Measurements from ENCODE around the gene MPRIP.
A peak's percentile ranks its signal among the peaks of the same experiment; 100 is the strongest.

The MPRIP gene

GRCh38 chr17:17114592-17115225 lies 72.5 kb downstream of the MPRIP start:
- no peak for DNase-seq

DNA sequence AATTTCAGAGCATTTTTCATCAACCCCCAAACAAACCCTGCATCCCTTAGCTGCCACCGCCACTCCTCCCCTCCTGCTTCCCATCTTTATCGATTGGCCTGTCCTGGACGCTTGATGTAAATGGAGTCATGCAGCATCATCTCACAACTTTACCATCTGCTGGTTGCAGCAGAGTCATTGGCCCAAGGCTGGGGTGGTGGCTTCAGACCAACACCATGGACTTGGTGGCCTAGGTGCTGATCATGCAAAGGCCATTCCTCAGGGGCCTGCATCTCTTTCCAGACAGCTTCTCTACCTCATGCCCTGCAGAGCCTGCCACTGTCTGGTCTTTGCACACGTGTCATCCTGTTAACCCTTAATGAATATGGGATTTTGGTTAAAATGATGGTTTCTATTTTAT lies 73.4 kb downstream of the MPRIP start:
- DNase-seq = no peak

DNA sequence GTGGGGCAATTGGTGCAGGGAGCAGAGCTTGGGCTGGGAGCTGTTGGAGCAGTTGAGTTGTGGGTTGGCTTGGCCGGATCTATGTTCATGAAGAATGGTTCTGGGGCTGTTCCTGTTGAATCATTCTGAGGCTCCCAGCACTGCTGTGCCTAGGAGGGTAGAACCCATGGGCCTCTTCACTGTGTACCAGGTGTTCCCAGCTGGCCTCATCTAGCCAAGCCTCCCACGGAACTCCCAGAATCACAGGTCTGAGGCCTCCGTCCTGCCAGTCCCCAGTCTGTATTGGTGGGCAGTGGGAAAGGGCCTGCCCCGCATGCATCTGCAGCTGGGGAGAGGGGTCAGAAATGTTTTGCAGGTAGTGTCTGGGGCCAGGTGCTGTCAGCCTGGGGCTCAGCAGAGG lies 74.1 kb downstream of the MPRIP start:
- no peak for DNase-seq

DNA sequence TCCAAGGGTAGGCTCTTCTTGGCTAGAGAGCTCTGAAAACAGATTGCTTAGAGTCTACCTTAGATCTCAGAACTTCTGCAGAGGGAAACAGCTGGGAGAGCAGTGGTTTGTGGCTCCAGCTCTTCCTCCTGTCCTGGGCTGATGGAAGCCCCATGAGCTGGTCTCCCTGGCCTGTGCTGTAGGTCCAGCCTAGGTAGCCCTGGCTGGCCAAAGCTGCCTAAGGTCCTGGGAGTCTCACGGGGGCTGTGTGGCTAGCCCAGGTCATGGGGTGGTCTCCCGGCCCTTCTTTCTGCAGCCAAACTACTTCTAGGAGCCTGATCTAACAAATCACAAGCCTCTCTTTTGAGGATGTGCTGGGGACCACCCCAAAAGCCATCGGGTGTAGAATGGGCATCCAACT lies 75.7 kb downstream of the MPRIP start:
- DNase-seq = no peak

GRCh38 chr17:17118399-17118798 lies 76.1 kb downstream of the MPRIP start:
- DNase-seq = no peak

DNA sequence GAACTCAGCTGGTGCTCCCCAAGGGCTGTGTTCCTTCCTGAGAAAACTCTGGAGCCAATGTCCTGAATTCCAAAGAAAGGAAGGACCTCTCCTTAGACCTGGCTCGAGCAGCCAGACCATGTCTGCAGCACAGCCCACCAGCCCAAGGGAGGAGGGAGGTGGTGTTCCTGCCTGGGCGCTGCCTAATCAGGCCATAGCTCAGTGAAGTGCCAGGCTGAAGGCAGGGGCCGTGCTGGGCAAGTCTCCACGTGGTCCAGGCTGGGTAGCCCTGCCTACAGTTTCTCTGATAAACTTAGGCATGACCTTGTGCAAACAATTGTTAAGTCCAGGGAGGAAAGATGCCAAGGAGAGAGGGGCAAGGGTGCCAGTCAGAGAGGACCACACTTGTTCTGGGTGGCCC lies 76.8 kb downstream of the MPRIP start:
- no peak for DNase-seq

DNA sequence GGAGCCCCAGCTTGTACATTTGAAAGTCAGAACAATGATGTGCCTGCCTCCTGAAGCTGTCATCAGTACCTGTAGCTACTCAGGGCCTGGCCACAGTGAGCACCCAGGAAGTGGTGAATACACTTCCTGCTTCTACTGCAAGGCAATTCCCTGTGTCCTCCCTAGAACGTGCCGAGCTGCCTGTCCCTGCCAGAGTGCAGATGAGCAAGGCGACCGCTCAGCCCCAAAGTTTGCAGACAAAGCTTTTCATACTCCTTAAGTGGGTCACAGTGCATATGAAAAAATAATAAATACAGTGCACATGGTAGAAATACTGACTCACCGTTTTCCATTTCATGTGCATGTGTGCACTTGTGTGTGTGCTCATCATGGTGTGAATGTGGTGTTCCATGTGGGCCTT lies 77.3 kb downstream of the MPRIP start:
- no peak for DNase-seq

- DNase-seq = no peak
These were observed 78.0 kb downstream of the MPRIP start for GRCh38 chr17:17120294-17120693.

DNA sequence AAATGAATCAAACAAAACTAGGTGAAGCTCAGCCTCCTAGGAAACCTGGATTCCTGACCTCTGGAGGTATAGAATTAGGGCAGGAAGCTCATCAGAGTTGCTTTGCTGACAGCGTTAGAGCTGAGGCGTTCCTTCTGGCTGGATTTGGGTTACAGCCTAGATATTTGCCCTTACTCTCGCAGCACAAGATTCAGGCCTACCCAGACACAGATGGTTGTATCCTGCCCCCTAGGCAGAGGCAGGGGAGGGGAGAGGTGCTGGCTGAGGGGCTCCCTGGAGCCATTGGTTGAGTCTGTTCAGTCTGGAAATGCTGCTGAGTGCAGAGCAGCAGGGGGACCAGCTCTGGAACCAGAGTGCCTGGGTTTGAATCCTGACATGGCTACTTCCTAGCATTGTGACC lies 78.4 kb downstream of the MPRIP start:
- peak; percentile 57 for DNase-seq

GRCh38 chr17:17121162-17121561 lies 78.9 kb downstream of the MPRIP start:
- DNase-seq = peak; percentile 25

- no peak for DNase-seq
These were observed 80.7 kb downstream of the MPRIP start for GRCh38 chr17:17122781-17123483.

- no peak for DNase-seq
These were observed 82.1 kb downstream of the MPRIP start for GRCh38 chr17:17124341-17124740.

- DNase-seq = peak; percentile 22
These were observed 83.2 kb downstream of the MPRIP start for GRCh38 chr17:17125136-17126084.

GRCh38 chr17:17126131-17127110 lies 84.2 kb downstream of the MPRIP start:
- peak; percentile 49 for DNase-seq

GRCh38 chr17:17127156-17127555 lies 84.9 kb downstream of the MPRIP start:
- no peak for DNase-seq

GRCh38 chr17:17127730-17128291 lies 85.6 kb downstream of the MPRIP start:
- DNase-seq = no peak

- no peak for DNase-seq
These were observed 86.3 kb downstream of the MPRIP start for GRCh38 chr17:17128476-17129075.

DNA sequence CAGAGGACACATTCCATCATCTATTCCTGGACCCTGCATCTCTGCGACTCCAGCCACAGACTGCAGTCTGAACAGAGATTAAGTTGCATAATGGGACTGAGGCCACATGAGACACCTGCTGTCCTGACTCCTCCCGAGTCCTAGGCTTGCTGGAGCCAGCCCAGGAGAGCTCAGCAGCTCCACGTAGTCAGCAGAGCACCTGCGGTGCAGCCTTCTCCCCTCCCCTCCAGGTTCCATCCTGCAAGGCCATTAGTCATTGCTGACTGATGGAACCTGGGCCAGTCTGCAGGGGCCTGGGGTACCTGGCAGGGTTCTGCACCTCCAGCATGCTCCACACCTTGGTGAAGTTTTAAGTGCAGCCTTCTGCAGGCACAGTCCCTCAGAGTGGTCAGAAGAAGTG lies 87.2 kb downstream of the MPRIP start:
- no peak for DNase-seq

GRCh38 chr17:17130077-17130844 lies 88.0 kb downstream of the MPRIP start:
- DNase-seq = no peak

DNA sequence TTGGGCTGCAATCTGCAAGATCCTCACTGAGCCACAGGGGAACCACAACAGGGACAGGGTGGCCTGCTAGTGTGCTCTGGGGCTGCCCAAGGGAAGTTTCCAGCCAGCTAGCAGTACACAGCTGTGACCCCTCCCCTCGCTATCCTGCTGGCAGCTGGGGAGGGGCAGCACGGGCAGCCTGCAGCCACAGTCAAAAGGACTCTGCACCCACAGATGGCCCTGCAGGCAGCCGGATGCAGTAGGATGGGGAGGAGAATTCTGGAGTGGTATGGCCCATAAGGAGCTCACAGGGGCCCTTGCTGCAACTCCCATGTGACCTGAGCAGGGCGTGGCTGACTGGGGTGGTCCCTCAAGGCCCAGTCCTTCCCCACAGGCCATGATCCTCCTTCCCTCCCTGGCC lies 89.6 kb downstream of the MPRIP start:
- DNase-seq = no peak

- DNase-seq = no peak
These were observed 90.5 kb downstream of the MPRIP start for GRCh38 chr17:17132746-17133145.

Measured in NCI-H1694 treated with DMSO at 0.1 percent for 48 hours (cell line).